HG02885 (cell line): Measurements from ENCODE around the gene DNAH14.
"Not testable (repeated sequence)": the region's sequence is repeated elsewhere in the genome, so short reads cannot be mapped to it uniquely, and the experiment has no call there.

ENCODE experiments used
- ATAC-seq: cut with Tn5 transposase; IDR thresholded peaks from one replicate; pipeline ENCODE4 v1.9.1; 2021; ENCODE audit warnings: mild to moderate bottlenecking; ENCODE audit not compliant: unreplicated experiment, poor library complexity

DNAH14 gene

DNA sequence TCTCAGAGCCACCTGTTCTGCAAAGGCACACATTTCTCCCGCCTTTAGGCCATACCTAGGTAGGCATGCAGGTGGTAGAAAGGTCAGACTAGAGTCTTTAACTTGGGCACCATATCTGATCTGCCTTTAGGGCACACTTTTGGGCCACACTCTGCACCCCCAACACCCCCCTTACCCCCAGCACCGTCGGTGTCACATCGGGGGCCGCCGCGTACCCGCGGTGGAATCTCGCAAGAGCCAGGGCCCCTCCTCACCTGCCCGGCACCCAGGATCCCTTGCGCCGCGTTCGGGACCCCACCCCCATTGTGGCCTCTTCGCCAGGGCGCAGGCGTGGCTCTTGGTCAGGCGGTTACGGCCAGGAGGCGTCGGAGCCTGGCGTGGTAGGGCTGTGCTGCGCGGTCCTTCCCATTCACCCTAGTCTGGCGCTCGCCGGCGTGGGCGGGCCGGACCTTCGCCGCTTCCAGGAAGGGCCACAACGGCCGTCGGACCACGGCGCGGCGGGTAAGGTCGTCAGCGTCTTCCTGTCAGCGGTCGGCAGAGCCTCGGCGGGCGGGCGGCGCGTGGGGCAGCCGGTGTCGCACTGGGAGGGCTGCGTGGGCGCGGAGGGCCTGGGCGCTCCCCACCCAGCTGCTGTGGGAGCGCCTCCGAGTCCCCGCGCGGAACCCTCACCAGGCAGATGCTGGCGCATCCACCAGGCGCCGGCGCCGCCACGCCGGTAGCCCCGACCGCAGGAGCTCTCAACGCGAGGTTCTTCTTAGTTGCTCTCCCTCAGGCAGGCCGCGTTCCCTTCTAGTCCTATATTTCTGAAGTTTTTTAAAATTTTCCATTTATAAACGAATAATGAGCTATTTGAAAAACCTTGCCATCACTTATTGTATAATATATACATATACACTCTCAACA, at the start of gene DNAH14:
Gene DNAH14 (plus strand): TSS at position 341 of the 903 bp plus-strand sequence. CDS start 23,028 bp downstream, outside the sequence.
- peak; percentile 71 for ATAC-seq

DNA sequence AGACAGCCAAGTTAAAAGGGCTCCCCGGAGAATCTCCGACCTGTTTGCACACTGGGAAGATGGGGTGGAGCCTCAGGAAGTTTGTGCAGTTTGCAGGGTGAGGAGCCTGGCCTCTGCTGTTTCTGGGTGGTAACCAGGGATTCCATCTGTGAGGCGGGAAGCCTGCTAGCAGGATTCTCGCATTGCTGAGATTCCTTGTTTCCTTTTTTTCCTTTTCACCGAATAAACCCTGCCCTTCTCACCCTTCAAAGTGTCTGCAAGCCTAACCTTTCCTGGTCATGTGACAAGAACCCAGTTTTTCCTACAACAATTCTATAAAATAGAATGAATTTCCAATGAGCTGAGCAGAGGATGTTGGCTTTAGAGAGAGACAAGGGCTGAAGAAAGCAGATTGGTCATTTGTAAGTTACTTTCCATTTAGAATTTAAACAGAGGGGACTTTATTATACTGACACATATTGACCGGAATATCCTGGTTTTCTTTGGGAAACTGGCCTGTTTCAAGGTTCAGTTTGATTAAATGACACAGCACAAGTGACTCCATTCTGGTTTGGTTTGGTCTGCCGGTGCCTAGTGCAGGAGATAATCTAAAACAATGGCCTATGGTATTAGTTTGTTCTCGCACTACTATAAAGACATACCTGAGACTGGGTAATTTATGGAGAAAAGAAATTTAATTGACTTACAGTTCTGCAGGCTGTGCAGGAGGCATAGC, 48.7 kb upstream of the DNAH14 start:
- no peak for ATAC-seq

DNA sequence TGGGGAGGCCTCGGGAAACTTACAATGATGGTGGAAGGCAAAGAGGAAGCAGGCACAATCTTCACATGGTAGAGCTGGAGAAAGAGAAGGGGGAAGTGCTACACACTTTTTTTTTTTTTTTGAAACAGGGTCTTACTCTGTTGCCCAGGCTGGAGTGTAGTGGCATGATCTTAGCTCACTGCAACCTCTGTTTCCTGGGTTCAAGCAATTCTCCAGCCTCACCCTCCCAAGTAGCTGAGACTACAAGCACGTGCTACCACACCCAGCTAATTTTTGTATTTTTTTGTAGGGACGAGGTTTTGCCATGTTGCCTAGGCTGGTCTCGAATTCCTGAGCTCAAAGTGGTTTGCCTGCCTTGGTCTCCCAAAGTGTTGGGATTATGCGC, 48.2 kb upstream of the DNAH14 start:
- ATAC-seq, result not testable (repeated sequence)

DNA sequence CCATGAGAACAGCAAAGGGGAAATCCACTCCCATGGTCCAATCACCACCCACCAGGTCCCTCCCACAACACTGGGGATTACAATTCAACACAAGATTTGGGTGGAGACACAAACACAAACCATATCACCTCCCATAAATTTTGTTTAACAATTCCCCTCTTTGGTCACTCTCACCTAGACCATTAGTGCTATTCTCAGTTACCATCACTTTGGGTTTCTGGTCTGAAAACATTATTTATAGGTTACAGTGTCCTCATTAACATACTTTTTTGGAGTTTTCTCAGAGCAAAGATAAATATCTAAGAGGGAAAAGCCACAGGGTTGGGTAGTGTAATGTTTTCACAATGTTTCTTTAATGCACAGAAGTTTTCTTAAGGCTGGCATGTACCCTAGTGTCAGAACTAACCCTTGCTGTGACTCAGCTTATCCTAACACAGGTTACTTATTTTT, 47.7 kb upstream of the DNAH14 start:
- no peak for ATAC-seq

- ATAC-seq, result no peak
These were observed 47.2 kb upstream of the DNAH14 start for GRCh38 chr1:224882264-224882663.

GRCh38 chr1:224883091-224883490, 46.4 kb upstream of the DNAH14 start:
- ATAC-seq, result no peak

DNA sequence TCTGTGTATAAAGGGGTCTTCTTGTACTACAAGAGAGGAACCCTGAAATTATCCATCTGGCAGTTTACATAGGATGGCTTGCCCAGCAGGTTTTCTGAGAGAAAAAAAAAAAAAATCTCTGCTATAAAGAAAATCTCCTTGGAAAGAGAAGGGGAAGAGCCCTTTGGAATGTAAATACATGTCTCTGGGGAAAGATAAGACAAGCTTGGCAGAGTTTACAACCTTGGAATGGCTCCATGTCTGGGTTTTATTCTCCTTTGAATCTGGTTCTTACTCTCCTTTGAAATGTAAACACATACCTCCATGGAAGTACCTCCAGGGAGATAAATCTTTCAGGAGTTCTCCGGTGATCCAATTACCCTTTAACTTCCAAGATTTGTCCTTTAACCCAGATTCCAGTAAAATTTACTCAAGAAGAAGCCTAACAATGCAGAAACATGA, 45.1 kb upstream of the DNAH14 start:
- no peak for ATAC-seq

DNA sequence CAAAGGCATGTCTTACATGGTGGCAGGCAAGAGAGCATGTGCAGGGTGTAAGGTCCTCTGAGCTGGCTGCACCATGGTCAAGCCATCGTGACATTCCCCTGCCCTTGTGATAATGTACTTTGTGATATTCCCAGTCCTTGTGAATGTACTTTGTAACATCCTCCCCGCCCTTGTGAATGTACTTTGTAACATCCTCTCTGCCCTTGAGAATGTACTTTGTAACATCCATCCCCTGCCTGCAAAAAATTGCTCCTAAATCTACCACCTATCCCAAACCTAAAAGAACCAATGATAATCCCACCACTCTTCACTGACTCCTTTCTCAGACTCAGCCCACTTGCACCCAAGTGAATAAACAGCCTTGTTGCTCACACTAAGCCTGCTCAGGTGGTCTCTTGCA, 44.1 kb upstream of the DNAH14 start:
- not testable (repeated sequence) for ATAC-seq

GRCh38 chr1:224894915-224895314, 34.6 kb upstream of the DNAH14 start:
- no peak for ATAC-seq

GRCh38 chr1:224896130-224896781, 33.2 kb upstream of the DNAH14 start:
- no peak for ATAC-seq

- ATAC-seq, result no peak
These were observed 31.7 kb upstream of the DNAH14 start for GRCh38 chr1:224897529-224898327.

GRCh38 chr1:224898937-224899336, 30.5 kb upstream of the DNAH14 start:
- no peak for ATAC-seq

DNA sequence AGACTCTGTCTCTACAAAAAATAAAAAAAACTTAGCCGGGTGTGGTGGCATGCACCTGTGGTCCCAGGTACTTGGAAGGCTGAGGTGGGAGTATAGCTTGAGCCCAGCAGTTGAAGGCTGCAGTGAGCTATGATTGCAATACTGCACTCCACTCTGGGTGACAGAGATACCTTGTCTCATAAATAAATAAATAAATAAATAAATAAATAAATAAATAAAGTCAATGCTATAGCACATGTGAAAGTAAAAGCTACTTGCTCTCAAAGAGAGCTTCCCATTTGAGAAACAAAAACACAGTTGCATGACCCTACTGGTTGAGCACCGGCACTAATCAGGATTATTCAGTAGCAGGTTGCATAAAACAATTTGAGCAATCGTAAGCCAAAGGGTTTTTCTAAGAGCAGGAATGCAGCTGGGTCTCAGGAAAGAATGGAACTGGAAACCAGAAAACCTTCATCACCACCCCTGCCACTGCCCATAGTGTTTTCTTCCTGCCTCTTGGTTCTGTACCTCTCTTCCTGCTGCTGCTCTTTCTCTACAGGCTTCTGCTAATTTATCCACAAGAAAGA, 29.3 kb upstream of the DNAH14 start:
- ATAC-seq, result no peak

GRCh38 chr1:224901087-224901810, 28.2 kb upstream of the DNAH14 start:
- ATAC-seq, result no peak

- ATAC-seq, result no peak
These were observed 25.5 kb upstream of the DNAH14 start for GRCh38 chr1:224903955-224904354.

DNA sequence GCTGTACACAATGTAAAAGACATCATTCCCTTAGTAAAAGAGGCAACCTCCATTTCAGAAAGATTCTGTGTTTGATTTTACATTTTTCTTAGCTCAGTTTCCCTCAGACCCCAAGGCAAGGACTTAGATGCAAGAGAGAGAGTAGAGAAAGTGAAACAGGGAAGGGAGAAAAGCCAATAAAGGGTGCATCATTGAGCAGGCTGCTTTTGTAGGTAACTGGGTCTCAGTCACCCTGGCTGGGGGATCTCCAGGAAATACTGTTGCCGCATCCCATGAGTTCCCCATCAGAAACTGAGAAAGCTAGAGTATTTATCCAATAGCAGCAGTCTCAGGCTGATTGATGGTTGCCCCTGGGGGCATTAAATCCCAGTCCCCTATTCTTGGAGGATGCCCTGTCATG, 23.1 kb upstream of the DNAH14 start:
- ATAC-seq, result no peak

- no peak for ATAC-seq
These were observed 18.3 kb upstream of the DNAH14 start for GRCh38 chr1:224911217-224911616.

DNA sequence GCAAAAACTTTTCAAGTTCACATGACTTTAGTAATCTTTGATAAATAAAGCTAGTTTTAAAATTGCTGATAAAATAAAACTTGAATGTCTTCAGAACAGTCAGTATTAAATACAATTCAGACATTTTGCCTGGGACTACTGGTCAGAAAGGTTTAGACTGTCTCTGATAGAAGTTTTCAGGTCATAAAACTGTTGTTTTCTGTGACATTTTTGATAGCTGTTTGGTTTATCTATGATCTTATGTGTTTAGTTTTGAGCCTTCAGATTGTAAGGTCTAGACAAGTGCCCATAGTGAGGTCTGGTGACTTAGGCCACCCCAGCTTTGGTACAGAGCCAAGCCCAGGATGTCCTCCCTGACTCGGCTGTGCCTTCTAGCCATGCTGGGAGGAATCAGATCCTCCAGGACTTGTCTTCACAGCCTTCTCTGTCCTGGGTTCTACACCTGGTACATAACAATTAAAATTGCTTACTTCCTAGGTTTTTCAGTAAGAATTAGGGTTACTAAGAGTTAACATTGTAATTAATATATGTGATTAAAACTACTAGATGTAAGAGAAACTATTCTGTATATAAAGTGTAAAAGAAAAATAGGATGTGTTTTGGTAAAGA, 15.1 kb upstream of the DNAH14 start:
- ATAC-seq, result no peak

DNA sequence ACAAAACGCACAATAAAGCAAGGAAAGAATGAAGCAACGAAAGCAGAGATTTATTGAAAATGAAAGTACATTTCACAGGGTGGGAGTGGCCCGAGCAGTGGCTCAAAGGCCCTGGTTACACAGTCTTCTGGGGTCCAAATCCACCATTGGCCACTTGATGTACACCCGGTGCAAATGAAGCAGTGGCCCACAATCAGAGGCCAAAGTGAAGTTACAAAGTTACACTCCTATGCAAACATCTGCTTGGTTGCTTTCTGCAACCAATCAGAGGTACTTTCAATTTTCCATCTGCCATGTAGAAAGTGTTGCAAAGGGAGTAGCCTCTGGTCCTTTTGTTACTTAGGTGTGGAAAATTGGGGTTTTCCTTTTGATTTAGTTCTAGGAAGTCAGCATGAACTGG, 10.0 kb upstream of the DNAH14 start:
- ATAC-seq, result no peak
